Neuronal stem cell (in vitro differentiated cells): ENCODE measurements around the gene MUSTN1.

ENCODE experiments used
- DNase-seq: peaks from one replicate; pipeline ENCODE4 v3.0.0-alpha.2; 2013; ENCODE audit warnings: low spot score
- H2AFZ ChIP-seq: one replicate; pipeline ENCODE4 v1.6.1; 2013; ENCODE audit warnings: mild to moderate bottlenecking, low read length, inconsistent platforms
- H2AK5ac ChIP-seq: 2 replicates; pipeline ENCODE4 v1.6.1; 2013; ENCODE audit warnings: low read depth, mild to moderate bottlenecking, inconsistent platforms, low read length, moderate library complexity, mixed read lengths
- H2BK120ac ChIP-seq: 2 replicates; pipeline ENCODE4 v1.6.1; 2013; ENCODE audit warnings: low read depth, mild to moderate bottlenecking, inconsistent platforms, low read length, moderate library complexity, mixed read lengths
- H2BK12ac ChIP-seq: one replicate; pipeline ENCODE4 v1.6.1; 2013; ENCODE audit warnings: low read length, inconsistent platforms
- H2BK15ac ChIP-seq: 2 replicates; pipeline ENCODE4 v1.6.1; 2013; ENCODE audit warnings: mild to moderate bottlenecking, low read length, inconsistent platforms, mixed read lengths
- H2BK5ac ChIP-seq: one replicate; pipeline ENCODE4 v1.6.1; 2013; ENCODE audit warnings: inconsistent platforms, mild to moderate bottlenecking, low read length, moderate library complexity
- H3K14ac ChIP-seq: one replicate; pipeline ENCODE4 v1.6.1; 2013; ENCODE audit warnings: low read length, inconsistent platforms
- H3K18ac ChIP-seq: 2 replicates; pipeline ENCODE4 v1.6.1; 2013; ENCODE audit warnings: low read length, inconsistent platforms
- H3K23ac ChIP-seq: 2 replicates; pipeline ENCODE4 v1.6.1; 2013; ENCODE audit warnings: low read depth, mild to moderate bottlenecking, mixed read lengths, low read length, inconsistent platforms; ENCODE audit not compliant: poor library complexity
- H3K27ac ChIP-seq: replicated peaks from 3 replicates; pipeline ENCODE4 v1.5.1; 2013; ENCODE audit warnings: low read length, inconsistent platforms
- H3K27me3 ChIP-seq, 3 experiments: 2 replicates each; pipeline ENCODE4 v1.6.1; 2013; ENCODE audit warnings: low read length in 3 of 3, mild to moderate bottlenecking in 2 of 3, inconsistent platforms in 1 of 3, low read depth in 1 of 3, mixed read lengths in 1 of 3, moderate library complexity in 1 of 3; ENCODE audit not compliant: control insufficient read depth in 3 of 3, insufficient read depth in 3 of 3
- H3K36me3 ChIP-seq, 2 donors: replicated peaks in 1 of 2; 2 replicates each; pipeline ENCODE4 v1.6.1; 2013; ENCODE audit warnings: low read length in 2 of 2; ENCODE audit not compliant: control insufficient read depth in 2 of 2, insufficient read depth in 2 of 2
- H3K4ac ChIP-seq: 2 replicates; pipeline ENCODE4 v1.6.1; 2013; ENCODE audit warnings: inconsistent platforms, mild to moderate bottlenecking, low read length, moderate library complexity
- H3K4me1 ChIP-seq, 2 donors: 1 replicate in 1 of 2; 2 replicates in 1 of 2; pipeline ENCODE4 v1.6.1; 2013; ENCODE audit warnings: low read length in 2 of 2, low read depth in 1 of 2; ENCODE audit not compliant: control insufficient read depth in 2 of 2, insufficient read depth in 1 of 2
- H3K4me2 ChIP-seq: one replicate; pipeline ENCODE4 v1.6.1; 2013; ENCODE audit warnings: mild to moderate bottlenecking, low read length, inconsistent platforms; ENCODE audit not compliant: insufficient read depth, poor library complexity, severe bottlenecking
- H3K4me3 ChIP-seq, 2 donors: 2 replicates each; pipeline ENCODE4 v1.5.1; 2013; ENCODE audit warnings: low read length in 2 of 2, mild to moderate bottlenecking in 2 of 2, inconsistent platforms in 1 of 2, moderate library complexity in 1 of 2
- H3K79me1 ChIP-seq: one replicate; pipeline ENCODE4 v1.6.1; 2013; ENCODE audit warnings: low read depth, mild to moderate bottlenecking, inconsistent platforms, low read length, moderate library complexity
- H3K9ac ChIP-seq: one replicate; pipeline ENCODE4 v1.6.1; 2013; ENCODE audit warnings: mild to moderate bottlenecking, low read depth, low read length, inconsistent platforms; ENCODE audit not compliant: poor library complexity
- H3K9me3 ChIP-seq, 2 donors: replicated peaks in 1 of 2; 2 replicates each; pipeline versions ENCODE3 to v1.6.1; 2013; ENCODE audit warnings: low read length in 2 of 2, mild to moderate bottlenecking in 2 of 2, inconsistent platforms in 1 of 2, low read depth in 1 of 2, mixed read lengths in 1 of 2, moderate library complexity in 1 of 2; ENCODE audit not compliant: control insufficient read depth in 2 of 2, insufficient read depth in 1 of 2
- H4K8ac ChIP-seq: one replicate; pipeline ENCODE4 v1.6.1; 2013; ENCODE audit warnings: low read depth, mild to moderate bottlenecking, inconsistent platforms, low read length, moderate library complexity
- H4K91ac ChIP-seq: one replicate; pipeline ENCODE4 v1.6.1; 2013; ENCODE audit warnings: low read length, low read depth, mild to moderate bottlenecking, inconsistent platforms; ENCODE audit not compliant: poor library complexity
- WGBS, 2 donors: extraction: QIAGEN DNeasy Blood & Tissue Kit; methylation state at CpG; one replicate each; pipeline ENCODE4 v1.1.7; 2013; ENCODE audit warnings: missing lambda C conversion rate in 2 of 2, mixed read lengths in 1 of 2; ENCODE audit not compliant: insufficient read length in 2 of 2, insufficient replicate concordance in 1 of 2; ENCODE audit errors: extremely low coverage in 2 of 2; 5-methylcytosine and 5-hydroxymethylcytosine counted together

MUSTN1 gene

DNA sequence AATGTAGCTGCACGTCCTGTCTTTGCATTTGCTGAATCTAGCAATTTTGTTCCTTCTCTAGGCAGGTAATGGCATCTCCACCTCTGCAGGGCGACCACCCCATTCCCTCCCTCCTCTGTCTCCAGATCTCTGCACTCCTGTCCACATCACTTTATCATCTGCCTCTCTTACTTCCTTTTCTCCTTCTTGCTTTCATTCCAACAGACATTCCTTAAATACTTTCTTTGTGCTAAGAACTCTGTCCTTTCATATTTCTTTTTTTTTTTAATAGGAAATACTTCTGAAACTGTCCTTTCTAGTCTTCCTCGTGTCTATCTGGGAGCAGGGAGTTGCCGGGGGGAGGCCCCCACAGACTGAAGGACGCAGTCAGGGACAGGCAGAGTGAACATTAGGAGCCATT is 33.0 kb downstream of the MUSTN1 start:
- peaks cover 0 to 2% of the 10 kb centered on the region in 2 donors for H3K9me3 ChIP-seq
- no peak overlapping the region for H3K9ac ChIP-seq
- no peak overlapping the region for H3K27ac ChIP-seq
- H2BK15ac ChIP-seq = peak overlapping the region; percentile 38
- no peak overlapping the region for H3K18ac ChIP-seq
- no CpG with 5 or more reads among the region's 5 CpGs for WGBS, 2 donors
- H3K23ac ChIP-seq = no peak overlapping the region
- peaks cover 0 to 3% of the 10 kb centered on the region in 2 donors for H3K4me1 ChIP-seq
- no peak for DNase-seq
- no peak overlapping the region for H2AK5ac ChIP-seq
- no peak overlapping the region for H3K4me3 ChIP-seq
- no peak overlapping the region for H4K8ac ChIP-seq
- no peak overlapping the region for H3K14ac ChIP-seq
- no peak overlapping the region for H3K4me2 ChIP-seq
- H2AFZ ChIP-seq = no peak overlapping the region
- H3K27me3 ChIP-seq = peaks cover 0 to 6% (median 0%) of the 10 kb centered on the region in 3 experiments
- H2BK5ac ChIP-seq = no peak overlapping the region
- no peaks in the 10 kb centered on the region for H3K36me3 ChIP-seq
- no peaks in the 10 kb centered on the region for H3K79me1 ChIP-seq
- no peak overlapping the region for H4K91ac ChIP-seq
- H3K4ac ChIP-seq = no peak overlapping the region
- H2BK120ac ChIP-seq = no peak overlapping the region
- no peak overlapping the region for H2BK12ac ChIP-seq

DNA sequence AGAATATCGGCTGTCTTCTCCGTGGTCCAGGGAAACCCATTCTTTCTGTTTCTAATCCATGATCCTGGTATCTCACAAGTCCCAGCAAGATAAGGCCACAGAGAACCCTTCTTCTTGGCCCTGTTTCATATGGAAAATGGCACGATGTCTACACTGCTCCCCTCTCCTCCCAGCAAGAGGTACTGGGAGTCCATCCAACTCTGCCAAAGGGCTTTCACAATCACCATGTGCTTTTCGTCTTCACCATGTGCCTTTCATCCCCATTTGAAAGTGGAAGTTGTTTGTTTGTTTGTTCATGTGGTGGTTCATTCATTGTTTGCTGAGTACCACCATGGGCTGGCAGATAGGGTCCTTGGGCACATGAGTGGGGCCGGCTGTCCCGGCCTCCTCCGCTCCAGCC is 34.7 kb downstream of the MUSTN1 start:
- no CpG with 5 or more reads among the region's 7 CpGs for WGBS, 2 donors
- H3K4ac ChIP-seq = no peak overlapping the region
- H3K4me2 ChIP-seq = no peak overlapping the region
- DNase-seq = no peak
- no peak overlapping the region for H4K91ac ChIP-seq
- no peak overlapping the region for H2BK5ac ChIP-seq
- no peak overlapping the region for H3K4me3 ChIP-seq
- H3K9ac ChIP-seq = no peak overlapping the region
- no peak overlapping the region for H4K8ac ChIP-seq
- H3K27ac ChIP-seq = no peak overlapping the region
- no peak overlapping the region for H2AFZ ChIP-seq
- H2BK15ac ChIP-seq = no peak overlapping the region
- H2BK120ac ChIP-seq = no peak overlapping the region
- no peaks in the 10 kb centered on the region for H3K79me1 ChIP-seq
- H3K14ac ChIP-seq = no peak overlapping the region
- H3K36me3 ChIP-seq = no peaks in the 10 kb centered on the region
- H2AK5ac ChIP-seq = no peak overlapping the region
- no peaks in the 10 kb centered on the region for H3K9me3 ChIP-seq
- H2BK12ac ChIP-seq = no peak overlapping the region
- H3K18ac ChIP-seq = no peak overlapping the region
- H3K23ac ChIP-seq = no peak overlapping the region
- no peaks in the 10 kb centered on the region for H3K4me1 ChIP-seq
- peaks cover 0 to 6% (median 0%) of the 10 kb centered on the region in 3 experiments for H3K27me3 ChIP-seq

DNA sequence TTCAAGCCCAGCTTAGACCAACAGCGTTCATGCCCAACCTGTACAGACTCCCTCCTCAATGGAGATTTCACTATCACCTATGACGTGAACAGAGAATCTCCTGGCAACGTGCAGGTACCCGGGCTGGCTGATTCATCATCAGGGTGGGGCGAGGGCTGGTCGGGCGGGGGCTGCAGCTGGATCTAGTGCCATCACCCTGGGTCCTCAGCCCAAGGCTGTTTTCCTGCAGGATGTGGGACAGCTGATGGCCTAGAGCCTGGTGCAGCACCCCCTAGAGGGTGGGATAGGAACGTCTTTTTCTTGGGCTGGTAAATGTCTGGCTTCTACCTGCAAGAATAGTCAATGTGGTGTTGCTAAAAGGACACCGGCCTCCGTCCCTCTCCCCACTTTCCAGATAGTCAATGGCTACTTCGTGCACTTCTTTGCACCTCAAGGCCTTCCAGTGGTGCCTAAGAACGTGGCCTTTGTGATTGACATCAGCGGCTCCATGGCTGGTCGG is 35.8 kb downstream of the MUSTN1 start:
- H3K4me2 ChIP-seq = no peak overlapping the region
- H3K27me3 ChIP-seq = peaks cover 0 to 6% (median 0%) of the 10 kb centered on the region in 3 experiments
- peaks cover 4 to 9% of the 10 kb centered on the region in 2 donors for H3K4me1 ChIP-seq
- no peak overlapping the region for H3K4ac ChIP-seq
- no peak overlapping the region for H3K4me3 ChIP-seq
- peak overlapping the region; percentile 30 for H2AK5ac ChIP-seq
- no peak overlapping the region for H2AFZ ChIP-seq
- H4K8ac ChIP-seq = no peak overlapping the region
- H4K91ac ChIP-seq = no peak overlapping the region
- no peaks in the 10 kb centered on the region for H3K79me1 ChIP-seq
- no peak overlapping the region for H3K14ac ChIP-seq
- H2BK15ac ChIP-seq = peak overlapping the region; percentile 52
- no peaks in the 10 kb centered on the region for H3K36me3 ChIP-seq
- no peak overlapping the region for H2BK5ac ChIP-seq
- no peak overlapping the region for H3K18ac ChIP-seq
- no peak for DNase-seq
- WGBS, 2 donors = no CpG with 5 or more reads among the region's 14 CpGs
- no peak overlapping the region for H3K23ac ChIP-seq
- H2BK120ac ChIP-seq = no peak overlapping the region
- H2BK12ac ChIP-seq = peak overlapping the region; percentile 26
- no peak overlapping the region for H3K9ac ChIP-seq
- no peaks in the 10 kb centered on the region for H3K9me3 ChIP-seq
- no peak overlapping the region for H3K27ac ChIP-seq

DNA sequence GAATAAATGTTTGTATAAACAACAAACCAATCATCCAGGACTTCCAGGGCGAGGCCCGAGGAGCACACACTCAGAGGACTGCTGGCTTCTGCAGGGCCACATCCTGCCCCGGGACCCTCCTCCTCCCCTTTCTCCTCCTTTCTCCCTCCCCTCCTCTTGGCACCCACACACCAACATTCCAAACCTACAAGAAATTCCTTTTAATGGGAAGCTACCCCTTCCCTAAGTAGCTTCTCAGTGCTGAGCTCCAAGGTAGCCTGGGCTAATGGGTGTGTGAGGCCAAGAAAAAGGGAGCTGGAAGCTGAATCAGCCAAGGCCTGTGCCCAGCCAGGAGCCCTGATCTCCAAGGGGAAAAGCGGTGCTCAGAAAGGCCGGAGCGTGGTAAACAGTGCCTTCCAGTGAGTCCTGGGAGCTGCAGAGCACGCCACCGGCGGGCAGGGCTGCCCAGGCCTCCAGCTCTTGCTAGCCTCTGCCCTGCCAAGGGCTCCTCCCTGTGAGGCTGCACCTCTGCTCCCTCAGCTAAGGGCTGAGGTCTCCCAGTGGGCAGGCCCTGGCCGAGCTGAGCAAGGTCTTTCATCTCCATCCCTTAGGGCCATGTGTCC is 36.3 kb downstream of the MUSTN1 start:
- no CpG with 5 or more reads among the region's 10 CpGs for WGBS, 2 donors

More for the DNA sequence above, 36.3 kb downstream of the MUSTN1 start:
- Histone ChIP-seq H3K23ac (peak overlapping the region; percentile 4), H3K27ac (no peak overlapping the region), H3K36me3 (no peaks in the 10 kb centered on the region), H3K4me3 (no peak overlapping the region), H3K4me2 (no peak overlapping the region), H2AK5ac (peak overlapping the region; percentile 30), H2BK12ac (peak overlapping the region; percentile 26), H4K91ac (no peak overlapping the region), H3K4me1 (peaks cover 4 to 9% of the 10 kb centered on the region in 2 donors), H3K79me1 (no peaks in the 10 kb centered on the region), H3K4ac (no peak overlapping the region), H3K9ac (no peak overlapping the region), H4K8ac (no peak overlapping the region), H2BK5ac (no peak overlapping the region), H2BK120ac (no peak overlapping the region), H3K14ac (no peak overlapping the region), H3K27me3 (peaks cover 0 to 6% (median 0%) of the 10 kb centered on the region in 3 experiments), H3K18ac (peak overlapping the region; percentile 39), H2BK15ac (peak overlapping the region; percentile 52), H3K9me3 (no peaks in the 10 kb centered on the region), H2AFZ (no peak overlapping the region)
- DNase-seq = no peak
